ENCODE results near the gene SLFN11. TPM values are rescaled to one million over a fixed set of nuclear protein-coding genes. Genes with fewer than 3 reads are reported as not detected.
"Not testable (repeated sequence)": the region's sequence is repeated elsewhere in the genome, so short reads cannot be mapped to it uniquely, and the experiment has no call there.

SLFN11 gene
- total and polyA plus RNA-seq, 2 of the 8 experiments (the other 6 are each of a cell fraction or from before 2014, with no cell fraction given) = 0.11 to 0.28 TPM

GRCh38 chr17:35414707-35415106 lies 41.3 kb upstream of the SLFN11 start:
- H3K4me3 ChIP-seq (ENCODE audit: extremely low read depth in 1 of 4, insufficient read depth in 2 of 4, low read depth in 3 of 4, low read length in 4 of 4); H3K4me2 ChIP-seq (ENCODE audit: insufficient read depth in 1 of 2, low read depth in 2 of 2, low read length in 2 of 2); H2BK12ac ChIP-seq (ENCODE audit: low read depth, low read length); H4K5ac ChIP-seq (ENCODE audit: insufficient read length, low read depth, low read length); H3K23me2 ChIP-seq (ENCODE audit: low read depth, low read length); H3K36me3 ChIP-seq (ENCODE audit: control insufficient read depth in 2 of 4, insufficient read depth in 4 of 4, low read length in 3 of 4); H3K56ac ChIP-seq (replicated peaks; ENCODE audit: insufficient read length, low read depth, low read length); H4K20me1 ChIP-seq (replicated peaks in 1 of 2; ENCODE audit: control insufficient read depth in 1 of 2, insufficient read depth in 2 of 2, low read length in 2 of 2); H4K8ac ChIP-seq (ENCODE audit: extremely low read depth, insufficient read depth, low read length); H3K9ac ChIP-seq (replicated peaks in 1 of 4; ENCODE audit: extremely low read depth in 1 of 4, low read depth in 3 of 4, low read length in 3 of 4); H2BK15ac ChIP-seq (ENCODE audit: low read length); H2AFZ ChIP-seq (ENCODE audit: low read length); DNase-seq (ENCODE audit: low read depth in 1 of 2, low spot score in 2 of 2); FAIRE-seq; H4K91ac ChIP-seq (replicated peaks; ENCODE audit: insufficient read length, low read length); POLR2A ChIA-PET (ENCODE audit: partially characterized antibody); H3K79me1 ChIP-seq (ENCODE audit: low read depth, low read length); H3K4me1 ChIP-seq (replicated peaks in 1 of 4; ENCODE audit: control insufficient read depth in 3 of 4, insufficient read depth in 4 of 4, low read length in 3 of 4); H2BK5ac ChIP-seq (ENCODE audit: low read depth, low read length); H3K27me3 ChIP-seq (replicated peaks in 1 of 4; ENCODE audit: control insufficient read depth in 3 of 4, extremely low read depth in 1 of 4, insufficient read depth in 3 of 4, low read length in 3 of 4); H3K79me2 ChIP-seq (ENCODE audit: control insufficient read depth in 1 of 2, insufficient read depth in 2 of 2, low read length in 2 of 2); H2AK5ac ChIP-seq (ENCODE audit: low read depth, low read length); H2BK20ac ChIP-seq (ENCODE audit: low read length); H3K18ac ChIP-seq (ENCODE audit: extremely low read depth, low read length); H3K4ac ChIP-seq (replicated peaks; ENCODE audit: insufficient read length, low read depth, low read length); H3K14ac ChIP-seq (ENCODE audit: insufficient read length); H3K9me3 ChIP-seq (ENCODE audit: insufficient read depth in 2 of 2, low read depth in 1 of 2, low read length in 1 of 2); H3K27ac ChIP-seq (ENCODE audit: low read depth, low read length); H3K23ac ChIP-seq (ENCODE audit: insufficient read length); H2BK120ac ChIP-seq (replicated peaks; ENCODE audit: low read depth, low read length): not testable (repeated sequence)
- 92% methylated on average over 2 of the region's 2 CpGs; no CpG with 5 or more reads in 1 of the 2 experiments for WGBS, 2 experiments (ENCODE audit: extremely low coverage in 1 of 2, insufficient coverage in 1 of 2, insufficient read length in 1 of 2, insufficient replicate concordance in 2 of 2, low coverage in 1 of 2, low lambda C conversion rate in 2 of 2, missing lambda C conversion rate in 1 of 2)
- CTCF ChIA-PET (ENCODE audit: partially characterized antibody) = interaction anchor here (1.3 kb wide), 1 partner anchor 13 kb away, joined by 4 read pairs; no protein-coding TSS in a partner anchor

Data from H1 (cell line).